WTC11 (cell line): Measurements from ENCODE around the gene STAMBP. TPM values are rescaled to one million over a fixed set of nuclear protein-coding genes. Genes with fewer than 3 reads are reported as not detected.

ENCODE experiments used
- FOXK1 ChIP-seq: sonication (generic); formaldehyde crosslinking; IDR thresholded peaks from 2 replicates; pipeline ENCODE4 v1.8.0; 2022; ENCODE audit warnings: mild to moderate bottlenecking, moderate library complexity, missing genetic modification reagents
- FOXP1 ChIP-seq: sonication (generic); formaldehyde crosslinking; IDR thresholded peaks from 2 replicates; pipeline ENCODE4 v1.8.0; 2022; ENCODE audit warnings: missing genetic modification reagents, mild to moderate bottlenecking, moderate library complexity, borderline replicate concordance
- NFE2L1 ChIP-seq: sonication (generic); formaldehyde crosslinking; IDR thresholded peaks from 2 replicates; pipeline ENCODE4 v1.8.1; 2023; ENCODE audit warnings: missing genetic modification reagents
- SP1 ChIP-seq: sonication (generic); formaldehyde crosslinking; conservative IDR thresholded peaks from 2 replicates; pipeline ENCODE4 v1.8.1; 2022; ENCODE audit warnings: missing genetic modification reagents
- ZNF232 ChIP-seq: sonication (generic); formaldehyde crosslinking; IDR thresholded peaks from 2 replicates; pipeline ENCODE4 v1.8.0; 2022; ENCODE audit warnings: mild to moderate bottlenecking, missing genetic modification reagents
- ZNF416 ChIP-seq: fragments of 250-450 bp; sonication (Bioruptor Pico); IDR thresholded peaks from 2 replicates; pipeline ENCODE4 v1.9.0; 2021; ENCODE audit warnings: mild to moderate bottlenecking, inconsistent platforms
- total RNA-seq: library from RNA; stranded (reverse); gene quantifications from 3 replicates; pipeline ENCODE4 v1.2.3, GENCODE V29; 2021
- TF ChIP-seq, protein P1 (sequence below): sonication (generic); formaldehyde crosslinking; IDR thresholded peaks from 2 replicates; pipeline ENCODE4 v1.8.0; 2022; ENCODE audit warnings: missing genetic modification reagents
- TF ChIP-seq, protein P2 (sequence below): sonication (generic); formaldehyde crosslinking; IDR thresholded peaks from 2 replicates; pipeline ENCODE4 v1.8.0; 2022; ENCODE audit warnings: mild to moderate bottlenecking, missing genetic modification reagents
- TF ChIP-seq, protein P3 (sequence below): sonication (generic); formaldehyde crosslinking; conservative IDR thresholded peaks from 2 replicates; pipeline ENCODE4 v1.8.1; 2023; ENCODE audit warnings: mild to moderate bottlenecking, low read depth, missing genetic modification reagents, moderate library complexity
- TF ChIP-seq, protein P4 (sequence below): sonication (generic); formaldehyde crosslinking; IDR thresholded peaks from 2 replicates; pipeline ENCODE4 v1.8.0; 2022; ENCODE audit warnings: mild to moderate bottlenecking, missing genetic modification reagents
- TF ChIP-seq, protein P5 (sequence below): sonication (generic); formaldehyde crosslinking; IDR thresholded peaks from 2 replicates; pipeline ENCODE4 v1.8.0; 2023; ENCODE audit warnings: missing genetic modification reagents
- TF ChIP-seq, protein P6 (sequence below): sonication (generic); formaldehyde crosslinking; IDR thresholded peaks from 2 replicates; pipeline ENCODE4 v1.8.1; 2022; ENCODE audit warnings: missing genetic modification reagents, borderline replicate concordance
- TF ChIP-seq, protein P7 (sequence below): sonication (generic); formaldehyde crosslinking; IDR thresholded peaks from 2 replicates; pipeline ENCODE4 v1.8.1; 2022; ENCODE audit warnings: low read depth, mild to moderate bottlenecking, moderate library complexity, missing genetic modification reagents, borderline replicate concordance
- TF ChIP-seq, protein P8 (sequence below): sonication (generic); formaldehyde crosslinking; IDR thresholded peaks from 2 replicates; pipeline ENCODE4 v1.8.1; 2023; ENCODE audit warnings: mild to moderate bottlenecking, moderate library complexity, missing genetic modification reagents
- TF ChIP-seq, protein P9 (sequence below): fragments of 250-450 bp; sonication (Bioruptor Pico); IDR thresholded peaks from 2 replicates; pipeline ENCODE4 v1.9.0; 2021; ENCODE audit warnings: mild to moderate bottlenecking, borderline replicate concordance

STAMBP gene
- total RNA-seq, 1 experiment from 2014 or later: 40.9 TPM

DNA sequence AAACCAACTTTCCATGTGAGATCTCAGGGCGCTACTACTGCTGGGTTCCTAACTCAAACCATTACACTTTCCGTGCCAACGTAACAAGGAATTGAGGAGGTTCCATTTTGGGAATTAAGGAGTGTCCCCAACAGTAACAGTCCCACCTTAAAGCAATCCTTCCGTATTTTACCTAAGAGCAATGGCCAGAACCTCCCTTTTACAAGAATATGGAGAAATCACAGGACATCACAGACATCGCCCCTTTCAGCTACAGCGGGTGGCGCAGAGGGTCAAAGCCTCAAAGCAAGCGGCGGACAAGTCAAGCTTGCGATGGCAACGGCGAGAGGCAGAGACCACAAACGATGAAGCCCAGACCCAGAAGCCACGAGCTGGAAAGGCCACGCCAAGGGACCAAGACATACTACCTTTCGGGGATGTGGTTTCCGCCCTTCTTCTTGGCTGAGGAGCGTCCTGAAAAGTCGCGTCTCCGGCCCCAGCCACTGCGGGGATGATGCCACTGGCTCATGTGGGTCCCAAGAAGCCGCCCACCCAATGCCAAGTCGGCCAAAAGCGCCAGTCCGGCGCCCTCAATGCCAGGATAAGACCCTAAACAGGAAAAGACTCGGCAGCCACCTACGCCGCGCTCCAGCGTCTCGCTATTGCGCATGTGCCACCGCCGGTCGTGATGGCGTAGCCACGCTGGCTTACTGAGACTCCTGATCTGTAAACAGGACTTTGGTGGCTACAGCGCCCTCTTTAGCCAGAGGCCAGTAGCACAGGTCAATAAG is 49.1 kb upstream of the STAMBP start, which contains the start of gene DUSP11 (continued):
- TF ChIP-seq, protein P1, sequence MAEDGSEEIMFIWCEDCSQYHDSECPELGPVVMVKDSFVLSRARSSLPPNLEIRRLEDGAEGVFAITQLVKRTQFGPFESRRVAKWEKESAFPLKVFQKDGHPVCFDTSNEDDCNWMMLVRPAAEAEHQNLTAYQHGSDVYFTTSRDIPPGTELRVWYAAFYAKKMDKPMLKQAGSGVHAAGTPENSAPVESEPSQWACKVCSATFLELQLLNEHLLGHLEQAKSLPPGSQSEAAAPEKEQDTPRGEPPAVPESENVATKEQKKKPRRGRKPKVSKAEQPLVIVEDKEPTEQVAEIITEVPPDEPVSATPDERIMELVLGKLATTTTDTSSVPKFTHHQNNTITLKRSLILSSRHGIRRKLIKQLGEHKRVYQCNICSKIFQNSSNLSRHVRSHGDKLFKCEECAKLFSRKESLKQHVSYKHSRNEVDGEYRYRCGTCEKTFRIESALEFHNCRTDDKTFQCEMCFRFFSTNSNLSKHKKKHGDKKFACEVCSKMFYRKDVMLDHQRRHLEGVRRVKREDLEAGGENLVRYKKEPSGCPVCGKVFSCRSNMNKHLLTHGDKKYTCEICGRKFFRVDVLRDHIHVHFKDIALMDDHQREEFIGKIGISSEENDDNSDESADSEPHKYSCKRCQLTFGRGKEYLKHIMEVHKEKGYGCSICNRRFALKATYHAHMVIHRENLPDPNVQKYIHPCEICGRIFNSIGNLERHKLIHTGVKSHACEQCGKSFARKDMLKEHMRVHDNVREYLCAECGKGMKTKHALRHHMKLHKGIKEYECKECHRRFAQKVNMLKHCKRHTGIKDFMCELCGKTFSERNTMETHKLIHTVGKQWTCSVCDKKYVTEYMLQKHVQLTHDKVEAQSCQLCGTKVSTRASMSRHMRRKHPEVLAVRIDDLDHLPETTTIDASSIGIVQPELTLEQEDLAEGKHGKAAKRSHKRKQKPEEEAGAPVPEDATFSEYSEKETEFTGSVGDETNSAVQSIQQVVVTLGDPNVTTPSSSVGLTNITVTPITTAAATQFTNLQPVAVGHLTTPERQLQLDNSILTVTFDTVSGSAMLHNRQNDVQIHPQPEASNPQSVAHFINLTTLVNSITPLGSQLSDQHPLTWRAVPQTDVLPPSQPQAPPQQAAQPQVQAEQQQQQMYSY (CRISPR knock-in tag): no peak
- TF ChIP-seq, protein P2, sequence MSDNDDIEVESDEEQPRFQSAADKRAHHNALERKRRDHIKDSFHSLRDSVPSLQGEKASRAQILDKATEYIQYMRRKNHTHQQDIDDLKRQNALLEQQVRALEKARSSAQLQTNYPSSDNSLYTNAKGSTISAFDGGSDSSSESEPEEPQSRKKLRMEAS (CRISPR knock-in tag): peak; percentile 64
- TF ChIP-seq, protein P3, sequence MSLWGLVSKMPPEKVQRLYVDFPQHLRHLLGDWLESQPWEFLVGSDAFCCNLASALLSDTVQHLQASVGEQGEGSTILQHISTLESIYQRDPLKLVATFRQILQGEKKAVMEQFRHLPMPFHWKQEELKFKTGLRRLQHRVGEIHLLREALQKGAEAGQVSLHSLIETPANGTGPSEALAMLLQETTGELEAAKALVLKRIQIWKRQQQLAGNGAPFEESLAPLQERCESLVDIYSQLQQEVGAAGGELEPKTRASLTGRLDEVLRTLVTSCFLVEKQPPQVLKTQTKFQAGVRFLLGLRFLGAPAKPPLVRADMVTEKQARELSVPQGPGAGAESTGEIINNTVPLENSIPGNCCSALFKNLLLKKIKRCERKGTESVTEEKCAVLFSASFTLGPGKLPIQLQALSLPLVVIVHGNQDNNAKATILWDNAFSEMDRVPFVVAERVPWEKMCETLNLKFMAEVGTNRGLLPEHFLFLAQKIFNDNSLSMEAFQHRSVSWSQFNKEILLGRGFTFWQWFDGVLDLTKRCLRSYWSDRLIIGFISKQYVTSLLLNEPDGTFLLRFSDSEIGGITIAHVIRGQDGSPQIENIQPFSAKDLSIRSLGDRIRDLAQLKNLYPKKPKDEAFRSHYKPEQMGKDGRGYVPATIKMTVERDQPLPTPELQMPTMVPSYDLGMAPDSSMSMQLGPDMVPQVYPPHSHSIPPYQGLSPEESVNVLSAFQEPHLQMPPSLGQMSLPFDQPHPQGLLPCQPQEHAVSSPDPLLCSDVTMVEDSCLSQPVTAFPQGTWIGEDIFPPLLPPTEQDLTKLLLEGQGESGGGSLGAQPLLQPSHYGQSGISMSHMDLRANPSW (CRISPR knock-in tag): no peak
- peak; percentile 79; the same call in 1 of the 2 replicates for TF ChIP-seq FOXP1 (CRISPR knock-in tag)
- TF ChIP-seq, protein P4, sequence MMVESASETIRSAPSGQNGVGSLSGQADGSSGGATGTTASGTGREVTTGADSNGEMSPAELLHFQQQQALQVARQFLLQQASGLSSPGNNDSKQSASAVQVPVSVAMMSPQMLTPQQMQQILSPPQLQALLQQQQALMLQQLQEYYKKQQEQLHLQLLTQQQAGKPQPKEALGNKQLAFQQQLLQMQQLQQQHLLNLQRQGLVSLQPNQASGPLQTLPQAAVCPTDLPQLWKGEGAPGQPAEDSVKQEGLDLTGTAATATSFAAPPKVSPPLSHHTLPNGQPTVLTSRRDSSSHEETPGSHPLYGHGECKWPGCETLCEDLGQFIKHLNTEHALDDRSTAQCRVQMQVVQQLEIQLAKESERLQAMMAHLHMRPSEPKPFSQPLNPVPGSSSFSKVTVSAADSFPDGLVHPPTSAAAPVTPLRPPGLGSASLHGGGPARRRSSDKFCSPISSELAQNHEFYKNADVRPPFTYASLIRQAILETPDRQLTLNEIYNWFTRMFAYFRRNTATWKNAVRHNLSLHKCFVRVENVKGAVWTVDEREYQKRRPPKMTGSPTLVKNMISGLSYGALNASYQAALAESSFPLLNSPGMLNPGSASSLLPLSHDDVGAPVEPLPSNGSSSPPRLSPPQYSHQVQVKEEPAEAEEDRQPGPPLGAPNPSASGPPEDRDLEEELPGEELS (CRISPR knock-in tag): peak; percentile 88
- TF ChIP-seq, protein P5, sequence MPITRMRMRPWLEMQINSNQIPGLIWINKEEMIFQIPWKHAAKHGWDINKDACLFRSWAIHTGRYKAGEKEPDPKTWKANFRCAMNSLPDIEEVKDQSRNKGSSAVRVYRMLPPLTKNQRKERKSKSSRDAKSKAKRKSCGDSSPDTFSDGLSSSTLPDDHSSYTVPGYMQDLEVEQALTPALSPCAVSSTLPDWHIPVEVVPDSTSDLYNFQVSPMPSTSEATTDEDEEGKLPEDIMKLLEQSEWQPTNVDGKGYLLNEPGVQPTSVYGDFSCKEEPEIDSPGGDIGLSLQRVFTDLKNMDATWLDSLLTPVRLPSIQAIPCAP (CRISPR knock-in tag): peak; percentile 77; the same call in 1 of the 2 replicates
- no peak for TF ChIP-seq ZNF416 (CRISPR knock-in tag)
- TF ChIP-seq, protein P6, sequence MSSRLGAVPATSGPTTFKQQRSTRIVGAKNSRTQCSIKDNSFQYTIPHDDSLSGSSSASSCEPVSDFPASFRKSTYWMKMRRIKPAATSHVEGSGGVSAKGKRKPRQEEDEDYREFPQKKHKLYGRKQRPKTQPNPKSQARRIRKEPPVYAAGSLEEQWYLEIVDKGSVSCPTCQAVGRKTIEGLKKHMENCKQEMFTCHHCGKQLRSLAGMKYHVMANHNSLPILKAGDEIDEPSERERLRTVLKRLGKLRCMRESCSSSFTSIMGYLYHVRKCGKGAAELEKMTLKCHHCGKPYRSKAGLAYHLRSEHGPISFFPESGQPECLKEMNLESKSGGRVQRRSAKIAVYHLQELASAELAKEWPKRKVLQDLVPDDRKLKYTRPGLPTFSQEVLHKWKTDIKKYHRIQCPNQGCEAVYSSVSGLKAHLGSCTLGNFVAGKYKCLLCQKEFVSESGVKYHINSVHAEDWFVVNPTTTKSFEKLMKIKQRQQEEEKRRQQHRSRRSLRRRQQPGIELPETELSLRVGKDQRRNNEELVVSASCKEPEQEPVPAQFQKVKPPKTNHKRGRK (CRISPR knock-in tag): no peak
- TF ChIP-seq SP1: 0 out of 2 replicates have a peak, but pooled peaks have one; percentile 48
- TF ChIP-seq FOXK1 (CRISPR knock-in tag): peak; percentile 99
- TF ChIP-seq, protein P7, sequence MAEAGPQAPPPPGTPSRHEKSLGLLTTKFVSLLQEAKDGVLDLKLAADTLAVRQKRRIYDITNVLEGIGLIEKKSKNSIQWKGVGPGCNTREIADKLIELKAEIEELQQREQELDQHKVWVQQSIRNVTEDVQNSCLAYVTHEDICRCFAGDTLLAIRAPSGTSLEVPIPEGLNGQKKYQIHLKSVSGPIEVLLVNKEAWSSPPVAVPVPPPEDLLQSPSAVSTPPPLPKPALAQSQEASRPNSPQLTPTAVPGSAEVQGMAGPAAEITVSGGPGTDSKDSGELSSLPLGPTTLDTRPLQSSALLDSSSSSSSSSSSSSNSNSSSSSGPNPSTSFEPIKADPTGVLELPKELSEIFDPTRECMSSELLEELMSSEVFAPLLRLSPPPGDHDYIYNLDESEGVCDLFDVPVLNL (CRISPR knock-in tag): no peak
- TF ChIP-seq ZNF232 (CRISPR knock-in tag): no peak
- TF ChIP-seq, protein P8, sequence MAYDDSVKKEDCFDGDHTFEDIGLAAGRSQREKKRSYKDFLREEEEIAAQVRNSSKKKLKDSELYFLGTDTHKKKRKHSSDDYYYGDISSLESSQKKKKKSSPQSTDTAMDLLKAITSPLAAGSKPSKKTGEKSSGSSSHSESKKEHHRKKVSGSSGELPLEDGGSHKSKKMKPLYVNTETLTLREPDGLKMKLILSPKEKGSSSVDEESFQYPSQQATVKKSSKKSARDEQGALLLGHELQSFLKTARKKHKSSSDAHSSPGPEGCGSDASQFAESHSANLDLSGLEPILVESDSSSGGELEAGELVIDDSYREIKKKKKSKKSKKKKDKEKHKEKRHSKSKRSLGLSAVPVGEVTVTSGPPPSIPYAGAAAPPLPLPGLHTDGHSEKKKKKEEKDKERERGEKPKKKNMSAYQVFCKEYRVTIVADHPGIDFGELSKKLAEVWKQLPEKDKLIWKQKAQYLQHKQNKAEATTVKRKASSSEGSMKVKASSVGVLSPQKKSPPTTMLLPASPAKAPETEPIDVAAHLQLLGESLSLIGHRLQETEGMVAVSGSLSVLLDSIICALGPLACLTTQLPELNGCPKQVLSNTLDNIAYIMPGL (CRISPR knock-in tag): 0 out of 2 replicates have a peak, but pooled peaks have one; percentile 30
- TF ChIP-seq, protein P9, sequence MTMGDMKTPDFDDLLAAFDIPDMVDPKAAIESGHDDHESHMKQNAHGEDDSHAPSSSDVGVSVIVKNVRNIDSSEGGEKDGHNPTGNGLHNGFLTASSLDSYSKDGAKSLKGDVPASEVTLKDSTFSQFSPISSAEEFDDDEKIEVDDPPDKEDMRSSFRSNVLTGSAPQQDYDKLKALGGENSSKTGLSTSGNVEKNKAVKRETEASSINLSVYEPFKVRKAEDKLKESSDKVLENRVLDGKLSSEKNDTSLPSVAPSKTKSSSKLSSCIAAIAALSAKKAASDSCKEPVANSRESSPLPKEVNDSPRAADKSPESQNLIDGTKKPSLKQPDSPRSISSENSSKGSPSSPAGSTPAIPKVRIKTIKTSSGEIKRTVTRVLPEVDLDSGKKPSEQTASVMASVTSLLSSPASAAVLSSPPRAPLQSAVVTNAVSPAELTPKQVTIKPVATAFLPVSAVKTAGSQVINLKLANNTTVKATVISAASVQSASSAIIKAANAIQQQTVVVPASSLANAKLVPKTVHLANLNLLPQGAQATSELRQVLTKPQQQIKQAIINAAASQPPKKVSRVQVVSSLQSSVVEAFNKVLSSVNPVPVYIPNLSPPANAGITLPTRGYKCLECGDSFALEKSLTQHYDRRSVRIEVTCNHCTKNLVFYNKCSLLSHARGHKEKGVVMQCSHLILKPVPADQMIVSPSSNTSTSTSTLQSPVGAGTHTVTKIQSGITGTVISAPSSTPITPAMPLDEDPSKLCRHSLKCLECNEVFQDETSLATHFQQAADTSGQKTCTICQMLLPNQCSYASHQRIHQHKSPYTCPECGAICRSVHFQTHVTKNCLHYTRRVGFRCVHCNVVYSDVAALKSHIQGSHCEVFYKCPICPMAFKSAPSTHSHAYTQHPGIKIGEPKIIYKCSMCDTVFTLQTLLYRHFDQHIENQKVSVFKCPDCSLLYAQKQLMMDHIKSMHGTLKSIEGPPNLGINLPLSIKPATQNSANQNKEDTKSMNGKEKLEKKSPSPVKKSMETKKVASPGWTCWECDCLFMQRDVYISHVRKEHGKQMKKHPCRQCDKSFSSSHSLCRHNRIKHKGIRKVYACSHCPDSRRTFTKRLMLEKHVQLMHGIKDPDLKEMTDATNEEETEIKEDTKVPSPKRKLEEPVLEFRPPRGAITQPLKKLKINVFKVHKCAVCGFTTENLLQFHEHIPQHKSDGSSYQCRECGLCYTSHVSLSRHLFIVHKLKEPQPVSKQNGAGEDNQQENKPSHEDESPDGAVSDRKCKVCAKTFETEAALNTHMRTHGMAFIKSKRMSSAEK: no peak
- TF ChIP-seq NFE2L1 (CRISPR knock-in tag): no peak
